Measurements from ENCODE around the gene PSD4. TPM values are rescaled to one million over a fixed set of nuclear protein-coding genes. Genes with fewer than 3 reads are reported as not detected.

The PSD4 gene
- total and polyA plus RNA-seq, 5 donors from 2014 or later: 18.1 to 124 (median 22.7) TPM

GRCh38 chr2:113169002-113169530 is 4.7 kb upstream of the PSD4 start:
- Mint-ChIP-seq H3K36me3 (peaks cover 3% of the 10 kb centered on the region), H3K27ac (peak overlapping the region; percentile 93 to 97 (median 96)), H3K27me3 (peaks cover 5% of the 10 kb centered on the region), H3K9me3 (no peaks in the 10 kb centered on the region), H3K4me3 (peak overlapping the region; percentile 45 to 79 (median 70)), H3K4me1 (peaks cover 12 to 84% (median 60%) of the 10 kb centered on the region in 4 donors)
- Histone ChIP-seq H3K9me3 (ENCODE audit: control insufficient read depth in 2 of 2, low read length in 2 of 2) (no peaks in the 10 kb centered on the region), H3K27me3 (ENCODE audit: control insufficient read depth, insufficient read depth, low read length) (no peaks in the 10 kb centered on the region), H3K27ac (ENCODE audit: insufficient read depth, low read length, poor library complexity, severe bottlenecking) (peak overlapping the region; percentile 75), H3K4me3 (ENCODE audit: low read depth, low read length) (peak overlapping the region; percentile 70), H3K36me3 (ENCODE audit: control insufficient read depth, insufficient read depth, low read length) (no peaks in the 10 kb centered on the region), H3K4me1 (ENCODE audit: control insufficient read depth, insufficient read depth, low read length, poor library complexity, severe bottlenecking) (peaks cover 64% of the 10 kb centered on the region)
- ATAC-seq (ENCODE audit: low read depth in 2 of 2) (peak; percentile 46 to 49), DNase-seq (peak in 2 of 3 donors; percentile 62 to 86)

GRCh38 chr2:113169586-113169985 is 4.2 kb upstream of the PSD4 start:
- H3K27me3 Mint-ChIP-seq: peaks cover 5% of the 10 kb centered on the region
- H3K9me3 ChIP-seq (ENCODE audit: control insufficient read depth in 2 of 2, low read length in 2 of 2): no peaks in the 10 kb centered on the region
- no peaks in the 10 kb centered on the region for H3K36me3 ChIP-seq (ENCODE audit: control insufficient read depth, insufficient read depth, low read length)
- ATAC-seq (ENCODE audit: low read depth in 2 of 2): no peak
- H3K4me1 ChIP-seq (ENCODE audit: control insufficient read depth, insufficient read depth, low read length, poor library complexity, severe bottlenecking): peaks cover 64% of the 10 kb centered on the region
- H3K27ac Mint-ChIP-seq: peak overlapping the region; percentile 46 to 88 (median 85)
- peaks cover 3% of the 10 kb centered on the region for H3K36me3 Mint-ChIP-seq
- H3K27ac ChIP-seq (ENCODE audit: insufficient read depth, low read length, poor library complexity, severe bottlenecking): peak overlapping the region; percentile 75
- no peak overlapping the region for H3K4me3 ChIP-seq (ENCODE audit: low read depth, low read length)
- no peaks in the 10 kb centered on the region for H3K9me3 Mint-ChIP-seq
- no peaks in the 10 kb centered on the region for H3K27me3 ChIP-seq (ENCODE audit: control insufficient read depth, insufficient read depth, low read length)
- peaks cover 12 to 81% (median 56%) of the 10 kb centered on the region in 4 donors for H3K4me1 Mint-ChIP-seq
- H3K4me3 Mint-ChIP-seq: peak overlapping the region; percentile 58 to 76 (median 60)
- no peak for DNase-seq

- Mint-ChIP-seq H3K36me3 (peaks cover 10% of the 10 kb centered on the region), H3K27ac (peak overlapping the region; percentile 85 to 95 (median 91)), H3K9me3 (peaks cover 0 to 2% (median 0%) of the 10 kb centered on the region in 7 donors), H3K27me3 (peaks cover 11% of the 10 kb centered on the region), H3K4me1 (peaks cover 15 to 82% (median 62%) of the 10 kb centered on the region in 4 donors), H3K4me3 (peak overlapping the region; percentile 71 to 92 (median 82))
- DNase-seq (no peak), ATAC-seq (ENCODE audit: low read depth in 2 of 2) (no peak)
- Histone ChIP-seq H3K27ac (ENCODE audit: insufficient read depth, low read length, poor library complexity, severe bottlenecking) (peak overlapping the region; percentile 36), H3K27me3 (ENCODE audit: control insufficient read depth, insufficient read depth, low read length) (no peaks in the 10 kb centered on the region), H3K9me3 (ENCODE audit: control insufficient read depth in 2 of 2, low read length in 2 of 2) (no peaks in the 10 kb centered on the region), H3K4me1 (ENCODE audit: control insufficient read depth, insufficient read depth, low read length, poor library complexity, severe bottlenecking) (peaks cover 77% of the 10 kb centered on the region), H3K36me3 (ENCODE audit: control insufficient read depth, insufficient read depth, low read length) (no peaks in the 10 kb centered on the region), H3K4me3 (ENCODE audit: low read depth, low read length) (peak overlapping the region; percentile 6)
Measured at GRCh38 chr2:113171334-113172075, 2.3 kb upstream of the PSD4 start.

GRCh38 chr2:113172721-113173541 is 840 bp upstream of the PSD4 start:
- ATAC-seq (ENCODE audit: low read depth in 2 of 2) (no peak), DNase-seq (no peak)
- Mint-ChIP-seq H3K9me3 (peaks cover 0 to 2% (median 0%) of the 10 kb centered on the region in 7 donors), H3K27ac (peak overlapping the region; percentile 90 to 95 (median 91)), H3K27me3 (peaks cover 11% of the 10 kb centered on the region), H3K4me1 (peaks cover 17 to 82% (median 65%) of the 10 kb centered on the region in 4 donors), H3K36me3 (peaks cover 18% of the 10 kb centered on the region), H3K4me3 (peak overlapping the region; percentile 90 to 92 (median 92))
- no peaks in the 10 kb centered on the region for H3K9me3 ChIP-seq (ENCODE audit: control insufficient read depth in 2 of 2, low read length in 2 of 2)
- peaks cover 80% of the 10 kb centered on the region for H3K4me1 ChIP-seq (ENCODE audit: control insufficient read depth, insufficient read depth, low read length, poor library complexity, severe bottlenecking)
- peak overlapping the region; percentile 87 for H3K4me3 ChIP-seq (ENCODE audit: low read depth, low read length)
- H3K27ac ChIP-seq (ENCODE audit: insufficient read depth, low read length, poor library complexity, severe bottlenecking): peak overlapping the region; percentile 87
- no peaks in the 10 kb centered on the region for H3K27me3 ChIP-seq (ENCODE audit: control insufficient read depth, insufficient read depth, low read length)
- H3K36me3 ChIP-seq (ENCODE audit: control insufficient read depth, insufficient read depth, low read length): peaks cover 4% of the 10 kb centered on the region

GRCh38 chr2:113174376-113174750 is 592 bp downstream of the PSD4 start:
- Histone ChIP-seq H3K27ac (ENCODE audit: insufficient read depth, low read length, poor library complexity, severe bottlenecking) (peak overlapping the region; percentile 87), H3K4me3 (ENCODE audit: low read depth, low read length) (peak overlapping the region; percentile 87), H3K36me3 (ENCODE audit: control insufficient read depth, insufficient read depth, low read length) (peaks cover 9% of the 10 kb centered on the region), H3K9me3 (ENCODE audit: control insufficient read depth in 2 of 2, low read length in 2 of 2) (no peaks in the 10 kb centered on the region), H3K4me1 (ENCODE audit: control insufficient read depth, insufficient read depth, low read length, poor library complexity, severe bottlenecking) (peaks cover 80% of the 10 kb centered on the region), H3K27me3 (ENCODE audit: control insufficient read depth, insufficient read depth, low read length) (no peaks in the 10 kb centered on the region)
- Mint-ChIP-seq H3K36me3 (peaks cover 24% of the 10 kb centered on the region), H3K9me3 (peaks cover 0 to 2% (median 0%) of the 10 kb centered on the region in 7 donors), H3K4me3 (peak overlapping the region; percentile 90 to 92 (median 92)), H3K27ac (peak overlapping the region; percentile 91 to 99 (median 95)), H3K4me1 (peaks cover 16 to 82% (median 67%) of the 10 kb centered on the region in 4 donors), H3K27me3 (peaks cover 11% of the 10 kb centered on the region)
- DNase-seq: peak in 1 of 3 donors; percentile 38
- ATAC-seq (ENCODE audit: low read depth in 2 of 2): no peak

GRCh38 chr2:113175042-113175628 is 1.4 kb downstream of the PSD4 start:
- peak; percentile 66 to 68 for ATAC-seq (ENCODE audit: low read depth in 2 of 2)
- Histone ChIP-seq H3K27me3 (ENCODE audit: control insufficient read depth, insufficient read depth, low read length) (no peaks in the 10 kb centered on the region), H3K4me1 (ENCODE audit: control insufficient read depth, insufficient read depth, low read length, poor library complexity, severe bottlenecking) (peaks cover 82% of the 10 kb centered on the region), H3K36me3 (ENCODE audit: control insufficient read depth, insufficient read depth, low read length) (peaks cover 14% of the 10 kb centered on the region), H3K4me3 (ENCODE audit: low read depth, low read length) (peak overlapping the region; percentile 87), H3K27ac (ENCODE audit: insufficient read depth, low read length, poor library complexity, severe bottlenecking) (peak overlapping the region; percentile 87), H3K9me3 (ENCODE audit: control insufficient read depth in 2 of 2, low read length in 2 of 2) (no peaks in the 10 kb centered on the region)
- Mint-ChIP-seq H3K4me3 (peak overlapping the region; percentile 90 to 92 (median 92)), H3K36me3 (peaks cover 27% of the 10 kb centered on the region), H3K4me1 (peaks cover 19 to 83% (median 67%) of the 10 kb centered on the region in 4 donors), H3K27ac (peak overlapping the region; percentile 91 to 99 (median 95)), H3K9me3 (peaks cover 0 to 2% (median 0%) of the 10 kb centered on the region in 7 donors), H3K27me3 (peaks cover 11% of the 10 kb centered on the region)
- peak; percentile 44 to 94 (median 82) for DNase-seq
